BE2C (cell line): ENCODE data around the gene CPLX4.

ENCODE experiments used
- DNase-seq: peaks from one replicate; pipeline ENCODE4 v3.0.0-alpha.2; 2020
- H3K27me3 ChIP-seq: fragments of 250-450 bp; sonication (Bioruptor Pico); 2 replicates; pipeline ENCODE4 v1.5.1; 2020; ENCODE audit warnings: mild to moderate bottlenecking
- H3K36me3 ChIP-seq: fragments of 250-450 bp; sonication (Bioruptor Pico); 2 replicates; pipeline ENCODE4 v1.5.1; 2020; ENCODE audit warnings: mild to moderate bottlenecking
- H3K4me1 ChIP-seq: fragments of 250-450 bp; sonication (Bioruptor Pico); 2 replicates; pipeline ENCODE4 v1.5.1; 2020
- H3K4me3 ChIP-seq: 2 replicates; pipeline ENCODE4 v1.5.1; 2011; ENCODE audit warnings: low read depth, low read length
- H3K9me3 ChIP-seq: fragments of 250-450 bp; sonication (Bioruptor Pico); 2 replicates; pipeline ENCODE4 v1.5.1; 2020
- CTCF ChIP-seq: IDR thresholded peaks from 2 replicates; pipeline ENCODE4 v1.5.1; 2012; ENCODE audit warnings: mild to moderate bottlenecking, low read depth, low read length

The CPLX4 gene

GRCh38 chr18:59323931-59324622 lies 5.6 kb upstream of the CPLX4 start:
- DNase-seq: no peak
- H3K4me1 ChIP-seq: no peaks in the 10 kb centered on the region
- H3K9me3 ChIP-seq: no peaks in the 10 kb centered on the region
- no peaks in the 10 kb centered on the region for H3K36me3 ChIP-seq
- H3K4me3 ChIP-seq: no peak overlapping the region
- no peak for TF ChIP-seq CTCF
- no peaks in the 10 kb centered on the region for H3K27me3 ChIP-seq

- no peak for DNase-seq
- Histone ChIP-seq H3K36me3 (no peaks in the 10 kb centered on the region), H3K4me1 (no peaks in the 10 kb centered on the region), H3K9me3 (no peaks in the 10 kb centered on the region), H3K27me3 (no peaks in the 10 kb centered on the region), H3K4me3 (no peak overlapping the region)
- no peak for TF ChIP-seq CTCF
These were observed 6.8 kb downstream of the CPLX4 start for GRCh38 chr18:59311631-59312030.

- no peak for DNase-seq
- TF ChIP-seq CTCF: no peak
- no peaks in the 10 kb centered on the region for H3K4me1 ChIP-seq
- H3K36me3 ChIP-seq: no peaks in the 10 kb centered on the region
- H3K27me3 ChIP-seq: no peaks in the 10 kb centered on the region
- H3K9me3 ChIP-seq: no peaks in the 10 kb centered on the region
- H3K4me3 ChIP-seq: peak overlapping the region; percentile 24
These were observed 9.6 kb downstream of the CPLX4 start for GRCh38 chr18:59308938-59309260.

- Histone ChIP-seq H3K36me3 (no peaks in the 10 kb centered on the region), H3K9me3 (no peaks in the 10 kb centered on the region), H3K4me3 (peak overlapping the region; percentile 24), H3K27me3 (no peaks in the 10 kb centered on the region), H3K4me1 (no peaks in the 10 kb centered on the region)
- peak; percentile 77 for DNase-seq
- TF ChIP-seq CTCF: peak; percentile 64
These were observed 10.1 kb downstream of the CPLX4 start for GRCh38 chr18:59308248-59308937.

GRCh38 chr18:59306640-59307039 lies 11.8 kb downstream of the CPLX4 start:
- no peak for DNase-seq
- H3K27me3 ChIP-seq: no peaks in the 10 kb centered on the region
- no peaks in the 10 kb centered on the region for H3K36me3 ChIP-seq
- no peaks in the 10 kb centered on the region for H3K9me3 ChIP-seq
- no peak overlapping the region for H3K4me3 ChIP-seq
- no peaks in the 10 kb centered on the region for H3K4me1 ChIP-seq
- no peak for TF ChIP-seq CTCF

- no peaks in the 10 kb centered on the region for H3K4me1 ChIP-seq
- no peaks in the 10 kb centered on the region for H3K9me3 ChIP-seq
- no peak overlapping the region for H3K4me3 ChIP-seq
- H3K36me3 ChIP-seq: no peaks in the 10 kb centered on the region
- DNase-seq: no peak
- no peaks in the 10 kb centered on the region for H3K27me3 ChIP-seq
- no peak for TF ChIP-seq CTCF
These were observed 13.2 kb downstream of the CPLX4 start for GRCh38 chr18:59305295-59305694.
